Suprapubic skin (tissue), 3 donors: ENCODE measurements around the gene RASIP1.

Experiments used
- EP300 ChIP-seq: sonication (generic); formaldehyde crosslinking; IDR thresholded peaks from one replicate; pipeline ENCODE4 v1.6.1; 2017; ENCODE audit warnings: antibody characterized with exemption
- TF ChIP-seq, protein P1 (sequence below), 2 donors: fragments of 200-600 bp in 1 of 2; fragments of 450-650 bp in 1 of 2; sonication (generic) in 1 of 2; IDR thresholded peaks; one replicate each; pipeline ENCODE4 v1.5.1; 2016 to 2019; ENCODE audit warnings: antibody characterized with exemption in 2 of 2, mild to moderate bottlenecking in 1 of 2, moderate library complexity in 1 of 2

- no peak for TF ChIP-seq EP300
- TF ChIP-seq, protein P1, sequence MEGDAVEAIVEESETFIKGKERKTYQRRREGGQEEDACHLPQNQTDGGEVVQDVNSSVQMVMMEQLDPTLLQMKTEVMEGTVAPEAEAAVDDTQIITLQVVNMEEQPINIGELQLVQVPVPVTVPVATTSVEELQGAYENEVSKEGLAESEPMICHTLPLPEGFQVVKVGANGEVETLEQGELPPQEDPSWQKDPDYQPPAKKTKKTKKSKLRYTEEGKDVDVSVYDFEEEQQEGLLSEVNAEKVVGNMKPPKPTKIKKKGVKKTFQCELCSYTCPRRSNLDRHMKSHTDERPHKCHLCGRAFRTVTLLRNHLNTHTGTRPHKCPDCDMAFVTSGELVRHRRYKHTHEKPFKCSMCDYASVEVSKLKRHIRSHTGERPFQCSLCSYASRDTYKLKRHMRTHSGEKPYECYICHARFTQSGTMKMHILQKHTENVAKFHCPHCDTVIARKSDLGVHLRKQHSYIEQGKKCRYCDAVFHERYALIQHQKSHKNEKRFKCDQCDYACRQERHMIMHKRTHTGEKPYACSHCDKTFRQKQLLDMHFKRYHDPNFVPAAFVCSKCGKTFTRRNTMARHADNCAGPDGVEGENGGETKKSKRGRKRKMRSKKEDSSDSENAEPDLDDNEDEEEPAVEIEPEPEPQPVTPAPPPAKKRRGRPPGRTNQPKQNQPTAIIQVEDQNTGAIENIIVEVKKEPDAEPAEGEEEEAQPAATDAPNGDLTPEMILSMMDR (IDR thresholded peaks at IDR 0.05) = no peak
These were observed 6.5 kb upstream of the RASIP1 start, which contains the start of gene IZUMO1 for GRCh38 chr19:48746738-48747575.
